Osteoblast (primary cell): ENCODE results near the gene SHLD1. TPM values are rescaled to one million over a fixed set of nuclear protein-coding genes. Genes with fewer than 3 reads are reported as not detected.

Experiments
- DNase-seq: peaks from one replicate; pipeline ENCODE4 v3.0.0; 2011; ENCODE audit warnings: low spot score, mixed read lengths; ENCODE audit not compliant: insufficient read length; ENCODE audit errors: missing footprints
- H2AFZ ChIP-seq: 2 replicates; pipeline ENCODE4 v1.6.0; 2011; ENCODE audit warnings: mild to moderate bottlenecking, low read length
- H3K27ac ChIP-seq: 2 replicates; pipeline ENCODE4 v1.5.1; 2011; ENCODE audit warnings: mild to moderate bottlenecking, low read depth, low read length, moderate library complexity
- H3K27me3 ChIP-seq: 2 replicates; pipeline ENCODE4 v1.6.0; 2012; ENCODE audit warnings: mild to moderate bottlenecking, control low read depth, inconsistent platforms, low read length, moderate library complexity; ENCODE audit not compliant: insufficient read depth
- H3K36me3 ChIP-seq: 2 replicates; pipeline ENCODE4 v1.5.1; 2011; ENCODE audit warnings: mild to moderate bottlenecking, low read length, control low read depth, moderate library complexity; ENCODE audit not compliant: insufficient read depth
- H3K4me1 ChIP-seq: 2 replicates; pipeline ENCODE4 v1.5.1; 2011; ENCODE audit warnings: mild to moderate bottlenecking, low read length, control low read depth, moderate library complexity; ENCODE audit not compliant: insufficient read depth
- H3K4me2 ChIP-seq: 2 replicates; pipeline ENCODE4 v1.6.0; 2011; ENCODE audit warnings: mild to moderate bottlenecking, low read length; ENCODE audit not compliant: insufficient read depth
- H3K4me3 ChIP-seq: fragments of 200-600 bp; sonication (generic); 3 replicates; pipeline ENCODE4 v1.5.1; 2012; ENCODE audit warnings: mild to moderate bottlenecking, low read length, inconsistent platforms; ENCODE audit not compliant: insufficient read depth
- H3K79me2 ChIP-seq: 2 replicates; pipeline ENCODE4 v1.6.0; 2012; ENCODE audit warnings: mild to moderate bottlenecking, low read length, control low read depth, inconsistent platforms; ENCODE audit not compliant: insufficient read depth
- H3K9me3 ChIP-seq: 2 replicates; pipeline ENCODE4 v1.5.1; 2011; ENCODE audit warnings: low read depth, low read length, control low read depth
- H4K20me1 ChIP-seq: 2 replicates; pipeline ENCODE4 v1.6.0; 2012; ENCODE audit warnings: mild to moderate bottlenecking, low read length, control low read depth; ENCODE audit not compliant: insufficient read depth
- CTCF ChIP-seq: IDR thresholded peaks from 2 replicates; pipeline ENCODE4 v1.5.1; 2011; ENCODE audit warnings: mild to moderate bottlenecking, low read depth, low read length, moderate library complexity; ENCODE audit errors: extremely low read depth
- small RNA-seq: library from RNA; depleted of rRNA; stranded (forward); fragments of <200 nt; gene quantifications from one replicate; pipeline ENCODE3, GENCODE V24; 2012
- total RNA-seq: library from RNA; depleted of rRNA; stranded (reverse); fragments of >200 nt; gene quantifications from 2 replicates; pipeline ENCODE4 v1.2.3, GENCODE V29; 2012

SHLD1 gene
- total RNA-seq, 1 donor: 1.4 TPM

- peaks cover 25% of the 10 kb centered on the region for H3K27me3 ChIP-seq
- no peaks in the 10 kb centered on the region for H3K9me3 ChIP-seq
- H3K4me2 ChIP-seq: no peak overlapping the region
- no peak for DNase-seq
- H3K4me3 ChIP-seq: no peak overlapping the region
- H4K20me1 ChIP-seq: no peaks in the 10 kb centered on the region
- H3K36me3 ChIP-seq: no peaks in the 10 kb centered on the region
- no peak overlapping the region for H3K27ac ChIP-seq
- no peak overlapping the region for H2AFZ ChIP-seq
- no peaks in the 10 kb centered on the region for H3K79me2 ChIP-seq
- H3K4me1 ChIP-seq: peaks cover 4% of the 10 kb centered on the region
- TF ChIP-seq CTCF: no peak
These were observed 158.8 kb downstream of the SHLD1 start for GRCh38 chr20:5908981-5909380.

DNA sequence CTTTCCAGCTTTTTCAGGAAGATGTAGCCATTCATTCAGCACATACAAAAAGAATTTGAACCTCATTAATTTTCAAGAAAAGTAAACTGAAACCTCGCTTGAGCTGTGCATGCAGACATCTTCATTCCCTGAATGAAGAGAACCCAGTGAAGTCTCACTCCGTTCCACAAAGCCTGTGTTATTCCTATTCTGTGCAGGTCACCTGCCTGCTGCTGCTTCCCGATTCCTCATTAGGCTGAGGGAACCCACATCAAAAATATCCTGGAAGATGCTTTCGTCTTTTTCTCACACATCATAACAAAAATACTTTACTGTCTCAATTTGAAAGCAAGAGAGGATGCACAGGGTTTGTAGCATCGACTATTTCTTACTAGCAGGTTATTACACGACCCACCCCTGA, 160.0 kb downstream of the SHLD1 start:
- H3K36me3 ChIP-seq: no peaks in the 10 kb centered on the region
- DNase-seq: no peak
- H2AFZ ChIP-seq: no peak overlapping the region
- H3K4me2 ChIP-seq: no peak overlapping the region
- peaks cover 25% of the 10 kb centered on the region for H3K27me3 ChIP-seq
- TF ChIP-seq CTCF: no peak
- no peak overlapping the region for H3K27ac ChIP-seq
- no peaks in the 10 kb centered on the region for H3K9me3 ChIP-seq
- no peak overlapping the region for H3K4me3 ChIP-seq
- no peaks in the 10 kb centered on the region for H4K20me1 ChIP-seq
- H3K4me1 ChIP-seq: peaks cover 4% of the 10 kb centered on the region
- H3K79me2 ChIP-seq: no peaks in the 10 kb centered on the region

DNA sequence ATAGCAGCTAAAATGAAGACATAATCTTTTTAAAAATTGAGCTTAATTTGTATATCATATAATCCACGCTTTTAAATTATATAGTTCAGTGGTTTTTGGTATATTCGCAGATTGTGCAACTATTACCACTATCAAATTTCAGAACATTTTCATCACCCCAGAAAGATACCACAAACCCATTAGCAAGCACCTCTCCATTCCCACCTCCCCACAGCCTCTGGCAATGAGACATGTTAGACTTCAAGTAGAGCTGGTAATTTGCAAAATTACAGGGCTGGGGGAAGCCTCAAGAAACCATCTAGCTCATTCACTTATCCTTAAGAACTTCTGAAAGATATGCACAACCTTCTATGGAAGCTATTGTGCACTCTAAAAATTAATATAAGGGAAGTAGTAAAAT, 163.0 kb downstream of the SHLD1 start:
- no peak overlapping the region for H2AFZ ChIP-seq
- H4K20me1 ChIP-seq: no peaks in the 10 kb centered on the region
- H3K4me3 ChIP-seq: no peak overlapping the region
- H3K4me2 ChIP-seq: no peak overlapping the region
- H3K4me1 ChIP-seq: peaks cover 4% of the 10 kb centered on the region
- TF ChIP-seq CTCF: no peak
- no peak overlapping the region for H3K27ac ChIP-seq
- H3K79me2 ChIP-seq: no peaks in the 10 kb centered on the region
- no peaks in the 10 kb centered on the region for H3K9me3 ChIP-seq
- H3K36me3 ChIP-seq: no peaks in the 10 kb centered on the region
- no peak for DNase-seq
- H3K27me3 ChIP-seq: peaks cover 16% of the 10 kb centered on the region

Small RNAs within 50 kb of the gene (small RNA-seq; reads per million reads assigned to genes)
- gene RNU1-55P: 1.5 reads per million, percentile 51 among the genes with 10 or more reads in this experiment

Other genes starting within 250 kb of the SHLD1 start
- gene GPCPD1, start 139.4 kb upstream of the SHLD1 start, total RNA-seq: 22.4 and 23.9 TPM in 2 replicates
- gene CHGB, start 161.1 kb downstream of the SHLD1 start, total RNA-seq: not detected in 2 replicates
- 5.4 and 5.9 TPM in 2 replicates for gene TRMT6, start 200.1 kb downstream of the SHLD1 start, total RNA-seq
- 3.3 and 3.5 TPM in 2 replicates for gene MCM8, start 200.3 kb downstream of the SHLD1 start, total RNA-seq